GM19397 (cell line): Measurements from ENCODE around the gene MMD2.

ENCODE experiments used
- ATAC-seq: cut with Tn5 transposase; IDR thresholded peaks from one replicate; pipeline ENCODE4 v1.9.1; 2021; ENCODE audit warnings: mild to moderate bottlenecking, moderate library complexity; ENCODE audit not compliant: unreplicated experiment

The MMD2 gene

DNA sequence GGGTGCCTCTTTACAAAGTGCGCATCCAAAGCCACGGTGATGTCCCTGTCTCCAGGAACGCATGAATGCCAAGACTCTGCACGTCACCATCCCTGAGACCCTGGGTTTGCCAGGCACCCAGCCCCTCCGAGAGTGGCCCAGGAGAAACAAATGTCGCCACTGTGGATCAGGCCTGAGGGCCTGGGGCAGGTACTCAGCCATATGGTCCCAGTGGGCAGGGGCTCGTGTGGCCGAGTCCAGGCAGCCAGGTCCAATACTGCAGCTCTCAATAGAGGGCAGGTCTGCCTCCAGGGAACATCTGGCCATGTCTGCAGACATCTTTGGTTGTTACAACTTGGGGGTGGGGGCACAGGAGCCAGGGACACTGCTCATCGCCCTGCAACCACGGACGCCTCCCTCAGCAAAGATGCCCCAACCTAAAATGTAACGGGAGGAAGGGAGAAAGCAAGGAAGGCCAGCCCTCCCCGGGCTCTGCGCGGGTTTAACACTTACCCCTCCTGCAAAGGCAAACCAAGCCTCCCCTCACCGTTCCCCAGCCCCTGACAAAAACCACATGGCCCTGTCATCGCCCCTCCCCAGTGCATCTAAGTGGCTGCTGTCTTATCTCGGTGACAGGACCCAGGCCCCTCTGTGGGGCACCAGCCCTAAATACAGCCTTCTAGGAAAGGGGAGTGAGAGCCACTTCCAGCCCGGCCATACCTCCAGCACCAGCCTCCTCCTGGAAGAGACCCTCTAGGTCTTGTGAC is 86.9 kb downstream of the MMD2 start:
- ATAC-seq, result no peak

DNA sequence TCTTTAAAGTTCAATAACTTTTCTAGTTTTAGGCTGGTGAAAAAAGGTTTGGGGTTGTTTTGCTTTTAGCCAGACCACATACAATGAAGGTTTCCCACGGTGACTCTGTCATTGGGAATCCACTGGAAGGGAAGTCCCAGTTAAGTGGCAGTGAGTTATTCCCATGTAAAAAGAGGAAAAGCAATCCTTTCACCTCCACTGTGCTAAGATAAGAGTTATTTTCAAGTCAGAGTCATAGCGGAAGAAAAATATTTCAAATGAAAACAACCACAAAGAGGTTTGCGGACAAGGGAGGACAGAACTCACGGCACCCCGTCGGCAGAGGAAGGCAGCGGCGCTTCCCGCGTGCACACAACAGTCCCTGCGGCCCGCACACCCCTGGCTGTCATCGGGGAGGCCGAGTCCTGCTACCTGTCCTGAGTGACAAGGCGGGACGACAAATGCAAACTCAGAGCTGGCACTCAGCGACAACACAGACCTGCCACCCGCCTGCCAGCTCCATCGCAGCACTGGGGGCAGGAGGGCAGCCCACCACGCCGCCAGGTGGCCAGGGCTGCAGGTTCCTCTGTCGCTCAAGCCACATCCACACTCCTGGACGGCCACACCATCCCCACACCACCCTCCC is 87.8 kb downstream of the MMD2 start:
- no peak for ATAC-seq

DNA sequence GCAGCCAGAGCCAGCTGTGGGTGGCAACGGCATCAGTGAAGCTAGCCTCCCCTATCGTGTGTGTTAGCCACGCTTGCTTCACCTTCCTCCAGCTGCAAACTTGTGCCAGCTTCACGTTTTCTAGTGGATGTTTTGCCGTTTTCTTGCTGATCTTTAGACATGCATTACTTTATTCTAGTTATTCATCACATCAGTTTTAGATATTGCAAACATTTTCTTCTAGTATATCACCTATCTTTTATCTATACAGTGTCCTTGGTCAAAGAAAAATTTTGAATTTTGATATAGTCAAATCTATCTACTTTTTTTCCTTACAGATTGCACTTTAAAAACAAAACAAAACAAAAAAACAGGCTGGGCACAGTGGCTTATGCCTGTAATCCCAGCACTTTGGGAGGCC is 90.5 kb downstream of the MMD2 start:
- no peak for ATAC-seq

DNA sequence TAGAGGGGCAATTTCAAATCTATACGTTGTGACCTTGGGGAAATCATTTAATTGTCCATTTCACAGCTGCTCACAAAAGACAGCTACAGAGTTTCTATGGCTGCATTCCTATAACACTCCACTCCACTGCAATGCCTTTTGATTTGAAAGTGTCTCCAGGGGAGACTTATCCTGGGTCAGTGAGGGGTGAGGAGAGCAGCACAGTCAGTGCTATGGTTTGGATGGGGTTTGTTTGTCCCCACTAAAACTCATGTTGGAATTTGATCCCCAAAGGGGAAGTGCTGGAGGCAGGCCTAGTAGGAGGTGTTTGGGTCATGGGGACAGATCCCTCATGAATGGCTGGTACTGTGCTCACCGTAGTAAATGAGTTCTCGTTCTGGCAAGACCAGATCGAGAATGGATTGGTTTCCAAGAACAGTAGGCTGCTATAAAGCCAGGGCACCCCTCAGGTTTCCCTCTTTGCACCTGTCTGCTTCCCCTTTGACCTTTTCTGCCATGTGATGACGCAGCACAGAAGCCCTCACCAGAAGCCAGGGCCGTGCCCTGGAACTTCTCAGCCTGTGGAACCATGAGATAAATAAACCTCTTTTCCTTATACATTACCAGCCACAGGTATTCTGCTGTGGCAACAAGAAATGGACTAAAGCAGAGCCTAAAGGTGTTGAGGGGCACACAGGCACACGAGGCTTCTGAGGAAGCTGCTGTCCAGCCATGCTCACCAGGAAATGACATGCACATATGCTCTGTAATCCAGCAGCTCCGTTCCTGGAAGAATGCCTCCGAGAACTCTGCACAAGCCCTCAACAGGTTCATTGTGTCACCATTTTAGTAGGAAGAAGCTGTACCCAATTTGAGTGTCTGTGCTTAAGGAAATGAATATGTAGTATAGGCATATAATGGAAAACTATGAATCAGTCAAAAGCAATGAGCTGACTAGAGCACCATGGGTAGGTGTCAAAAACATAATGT is 92.2 kb downstream of the MMD2 start:
- no peak for ATAC-seq

DNA sequence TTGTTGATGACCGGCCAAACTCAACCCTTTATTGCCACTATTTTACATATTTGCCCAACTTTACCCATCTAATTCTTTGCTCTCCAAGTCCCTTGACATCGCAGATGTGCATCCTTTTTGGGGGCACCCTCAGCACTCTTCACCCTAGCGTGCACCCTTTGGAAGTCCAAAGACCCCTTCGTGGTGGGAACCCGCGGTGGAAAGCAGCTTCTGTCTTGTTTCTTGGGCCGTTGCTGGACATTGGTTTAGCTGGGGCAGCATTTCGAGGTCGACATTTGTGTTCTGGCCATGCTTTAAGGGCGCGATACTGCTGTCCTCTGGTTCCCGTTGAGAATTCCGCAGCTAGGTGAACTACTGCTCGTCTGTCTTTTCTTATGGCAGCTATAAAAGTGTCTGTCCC is 96.8 kb downstream of the MMD2 start:
- ATAC-seq, result no peak

DNA sequence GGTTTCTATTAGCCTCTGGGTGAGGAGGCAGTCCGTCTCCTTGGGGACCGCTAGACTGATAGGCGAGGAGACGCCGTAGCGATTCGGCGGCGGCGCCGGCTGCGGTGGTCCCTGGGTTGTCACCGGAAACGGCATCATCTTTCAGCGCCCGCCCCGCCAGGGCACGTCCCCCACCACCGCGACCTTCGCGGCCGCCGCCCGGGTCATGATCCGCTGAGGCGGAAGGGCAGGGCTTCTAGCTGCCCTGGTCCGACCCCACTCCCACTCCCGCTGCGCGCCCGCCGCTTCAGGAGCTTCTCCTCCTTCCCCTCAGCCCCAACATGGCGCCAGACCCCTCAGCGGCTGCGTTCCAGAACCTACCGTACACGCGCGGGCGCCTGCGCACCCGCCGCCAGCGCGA is 97.3 kb downstream of the MMD2 start, which contains the start of gene PAPOLB:
Gene PAPOLB (minus strand): TSS at position 358 of the 400 bp plus-strand sequence. CDS start 220 bp downstream, at position 138.
- no peak for ATAC-seq

DNA sequence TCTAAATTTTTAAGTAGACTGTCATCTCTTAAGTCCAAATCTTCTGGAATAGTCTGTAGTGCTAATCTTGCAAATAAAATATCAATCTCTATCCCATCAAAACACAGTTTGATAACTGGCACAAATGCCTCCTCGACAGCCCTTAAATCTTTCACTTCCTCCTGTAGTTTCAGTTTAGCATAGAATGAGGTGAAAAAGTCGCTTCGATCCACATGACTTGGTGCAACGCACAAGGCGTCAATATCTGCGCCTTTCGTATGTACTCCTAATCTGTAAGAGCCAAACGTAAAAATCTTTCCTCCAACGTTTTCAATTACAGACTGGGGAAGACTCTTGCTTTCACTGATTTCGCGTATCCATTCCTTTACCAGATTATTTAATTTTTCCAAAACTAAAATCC is 97.8 kb downstream of the MMD2 start:
- ATAC-seq, result no peak

DNA sequence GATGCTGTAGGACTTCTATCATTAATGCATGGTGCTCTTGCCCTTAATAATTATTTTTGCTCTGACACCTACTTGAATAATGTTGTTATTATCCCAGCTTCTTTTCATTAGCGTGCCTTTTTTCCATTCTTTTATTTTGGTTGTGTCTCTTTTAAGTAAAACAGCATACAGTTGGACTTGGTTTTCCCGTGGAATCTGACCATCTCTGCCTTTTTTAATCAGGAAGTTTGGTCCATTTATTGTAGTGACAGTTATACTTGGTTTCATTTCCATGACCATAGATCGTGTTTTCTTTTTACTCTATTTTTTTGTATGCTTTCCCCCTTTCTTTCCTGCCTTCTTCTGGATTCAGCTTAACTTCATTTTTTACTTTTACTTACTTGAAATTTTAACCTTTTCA is 101.8 kb downstream of the MMD2 start:
- no peak for ATAC-seq

DNA sequence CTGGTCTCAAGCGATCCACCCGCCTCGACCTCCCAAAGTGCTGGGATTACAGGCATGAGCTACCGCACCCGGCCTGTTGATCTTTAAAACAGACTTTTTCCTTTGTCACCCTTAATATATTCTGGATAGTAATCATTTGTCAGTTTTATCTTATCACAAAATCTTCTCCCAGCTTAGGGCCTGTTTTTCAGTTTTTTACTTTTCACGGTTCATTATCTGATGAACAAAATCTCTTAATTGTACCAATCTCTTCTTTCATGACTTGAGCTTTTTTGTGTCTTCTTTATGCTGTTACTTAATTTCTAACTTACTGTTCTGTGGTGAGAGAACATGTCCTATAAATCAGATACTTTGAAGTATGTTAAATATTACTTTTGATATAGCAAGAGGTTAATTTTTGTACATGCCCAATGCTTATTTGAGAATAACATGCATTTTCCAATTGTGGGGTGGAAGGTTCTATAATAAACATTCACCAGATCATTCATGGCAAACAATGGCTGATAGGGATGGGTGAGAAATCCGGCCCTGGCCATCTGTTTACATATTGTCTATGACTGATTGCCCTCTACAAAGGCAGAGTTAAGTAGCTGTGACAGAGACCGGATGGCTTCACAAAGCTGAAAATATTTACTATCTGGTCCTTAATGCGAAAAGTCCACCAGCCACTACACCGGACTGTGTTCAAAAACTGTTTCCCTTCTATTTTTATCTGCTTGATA is 102.5 kb downstream of the MMD2 start:
- no peak for ATAC-seq
